Neutrophil (primary cell): Measurements from ENCODE around the gene CKM.
"Not testable (repeated sequence)": the region's sequence is repeated elsewhere in the genome, so short reads cannot be mapped to it uniquely, and the experiment has no call there.

ENCODE experiments used
- H3K27ac ChIP-seq: fragments of 200-600 bp; sonication (generic); 2 replicates; pipeline ENCODE4 v1.5.1; 2016; ENCODE audit warnings: mild to moderate bottlenecking, moderate library complexity
- H3K27me3 ChIP-seq: fragments of 200-600 bp; sonication (generic); 2 replicates; pipeline ENCODE4 v1.6.0; 2016; ENCODE audit warnings: mild to moderate bottlenecking
- H3K36me3 ChIP-seq: fragments of 200-600 bp; sonication (generic); 2 replicates; pipeline ENCODE4 v1.5.1; 2017
- H3K4me1 ChIP-seq, 2 experiments: fragments of 200-600 bp in 1 of 2; sonication (generic) in 1 of 2; 1 replicate in 1 of 2; 2 replicates in 1 of 2; pipeline versions ENCODE4 v1.5.1 to v1.6.1; 2013 to 2016; ENCODE audit warnings: low read depth in 1 of 2, low read length in 1 of 2, mild to moderate bottlenecking in 1 of 2, moderate library complexity in 1 of 2; ENCODE audit not compliant: control insufficient read depth in 1 of 2, insufficient read depth in 1 of 2
- H3K4me3 ChIP-seq, 2 experiments: fragments of 200-600 bp in 1 of 2; sonication (generic) in 1 of 2; 1 replicate in 1 of 2; 2 replicates in 1 of 2; pipeline ENCODE4 v1.5.1; 2013 to 2016; ENCODE audit warnings: low read depth in 1 of 2, low read length in 1 of 2, mild to moderate bottlenecking in 1 of 2, moderate library complexity in 1 of 2
- H3K9me3 ChIP-seq: fragments of 200-600 bp; sonication (generic); 2 replicates; pipeline ENCODE4 v1.5.1; 2016
- CTCF ChIP-seq: fragments of 200-600 bp; sonication (generic); IDR thresholded peaks from 2 replicates; pipeline ENCODE4 v1.5.1; 2016; ENCODE audit warnings: antibody characterized with exemption

CKM gene

DNA sequence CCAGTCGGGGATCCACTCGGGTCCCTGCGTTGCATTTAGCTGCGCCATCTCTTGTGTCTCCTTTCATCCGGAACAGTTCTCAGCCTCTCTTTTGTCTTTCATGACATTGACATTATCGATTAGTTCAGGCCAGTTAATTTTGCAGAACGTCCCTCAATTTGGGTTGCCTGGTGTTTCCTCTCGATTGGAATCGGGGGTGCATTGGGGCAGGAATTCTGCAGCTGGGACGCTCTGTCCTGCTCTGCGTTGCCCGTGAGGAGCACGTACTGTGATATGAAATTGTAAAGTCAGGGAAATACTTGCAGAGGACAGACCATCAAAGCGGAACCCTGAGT lies 49.2 kb downstream of the CKM start:
- Histone ChIP-seq H3K27ac (no peak overlapping the region), H3K36me3 (peaks cover 77% of the 10 kb centered on the region)
- TF ChIP-seq CTCF: no peak

GRCh38 chr19:45271735-45272108 lies 51.0 kb downstream of the CKM start:
- TF ChIP-seq CTCF: no peak
- no peak overlapping the region for H3K27ac ChIP-seq
- peaks cover 83% of the 10 kb centered on the region for H3K36me3 ChIP-seq
- H3K9me3 ChIP-seq: no peaks in the 10 kb centered on the region
- no peak overlapping the region for H3K4me3 ChIP-seq
- H3K4me1 ChIP-seq: no peaks in the 10 kb centered on the region
- no peaks in the 10 kb centered on the region for H3K27me3 ChIP-seq

More for the DNA sequence above, 49.2 kb downstream of the CKM start:
- no peak overlapping the region for H3K4me3 ChIP-seq
- H3K27me3 ChIP-seq: no peaks in the 10 kb centered on the region
- no peaks in the 10 kb centered on the region for H3K9me3 ChIP-seq
- H3K4me1 ChIP-seq: no peaks in the 10 kb centered on the region

GRCh38 chr19:45271098-45271734 lies 51.5 kb downstream of the CKM start:
- H3K27me3 ChIP-seq: no peaks in the 10 kb centered on the region
- no peak overlapping the region for H3K27ac ChIP-seq
- H3K4me3 ChIP-seq: no peak overlapping the region
- H3K9me3 ChIP-seq: no peaks in the 10 kb centered on the region
- H3K36me3 ChIP-seq: peaks cover 85% of the 10 kb centered on the region
- TF ChIP-seq CTCF: no peak
- no peaks in the 10 kb centered on the region for H3K4me1 ChIP-seq

DNA sequence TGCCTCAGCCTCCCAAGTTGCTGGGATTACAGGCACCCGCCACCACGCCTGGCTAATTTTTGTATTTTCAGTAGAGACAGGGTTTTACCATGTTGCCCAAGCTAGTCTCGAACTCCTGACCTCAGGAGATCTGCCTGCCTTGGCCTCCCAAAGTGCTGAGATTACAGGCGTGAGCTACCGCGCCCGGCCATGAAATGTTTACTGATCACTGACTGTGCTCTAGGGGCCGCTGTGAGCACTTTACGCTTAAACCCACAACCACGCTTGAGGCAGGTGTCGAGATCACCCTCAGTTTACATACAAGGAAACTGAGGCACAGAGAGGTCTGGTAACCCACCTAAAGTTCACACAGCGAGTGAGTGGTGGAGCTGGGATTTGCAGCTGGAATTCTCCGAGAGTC lies 52.7 kb downstream of the CKM start:
- H3K9me3 ChIP-seq, H3K27me3 ChIP-seq, H3K4me1 ChIP-seq, H3K4me3 ChIP-seq, H3K27ac ChIP-seq: not testable (repeated sequence)
- H3K36me3 ChIP-seq: peaks cover 80% of the 10 kb centered on the region

DNA sequence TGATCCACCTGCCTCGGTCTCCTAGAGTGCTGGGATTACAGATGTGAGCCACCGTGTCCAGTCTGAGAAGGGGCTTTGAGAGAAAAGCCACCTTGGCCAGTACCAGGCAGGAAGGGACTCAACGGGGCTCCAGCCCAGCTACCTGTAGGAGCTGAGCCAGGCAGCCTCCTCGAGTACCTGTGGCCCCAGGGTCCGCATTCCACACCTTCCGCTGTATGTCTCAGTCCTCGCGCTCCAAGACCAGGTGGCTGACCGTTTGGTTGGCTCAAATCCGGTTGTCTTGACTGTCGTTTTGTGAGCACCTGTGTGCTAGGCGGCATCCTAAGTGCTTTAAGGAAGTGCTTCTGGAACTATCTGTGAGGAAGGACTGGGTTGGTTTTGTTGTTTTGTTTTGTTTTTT lies 55.4 kb downstream of the CKM start:
- Histone ChIP-seq H3K27ac (no peak overlapping the region), H3K36me3 (peaks cover 55% of the 10 kb centered on the region), H3K27me3 (no peaks in the 10 kb centered on the region), H3K4me3 (no peak overlapping the region), H3K9me3 (no peaks in the 10 kb centered on the region), H3K4me1 (no peaks in the 10 kb centered on the region)
- TF ChIP-seq CTCF: no peak

- no peak overlapping the region for H3K4me3 ChIP-seq
- H3K27me3 ChIP-seq: no peaks in the 10 kb centered on the region
- no peaks in the 10 kb centered on the region for H3K9me3 ChIP-seq
- no peak overlapping the region for H3K27ac ChIP-seq
- peaks cover 40% of the 10 kb centered on the region for H3K36me3 ChIP-seq
- no peak for TF ChIP-seq CTCF
- no peaks in the 10 kb centered on the region for H3K4me1 ChIP-seq
These were observed 57.3 kb downstream of the CKM start for GRCh38 chr19:45265375-45265774.
